GM12874 (cell line): Measurements from ENCODE around the gene VPS37C.

Source experiments
- TF ChIP-seq, protein P1 (sequence below): IDR thresholded peaks from 2 replicates; pipeline ENCODE4 v1.5.1; 2011; ENCODE audit warnings: low read depth, mild to moderate bottlenecking, control low read depth, low read length, moderate library complexity; ENCODE audit not compliant: insufficient read depth

The VPS37C gene

DNA sequence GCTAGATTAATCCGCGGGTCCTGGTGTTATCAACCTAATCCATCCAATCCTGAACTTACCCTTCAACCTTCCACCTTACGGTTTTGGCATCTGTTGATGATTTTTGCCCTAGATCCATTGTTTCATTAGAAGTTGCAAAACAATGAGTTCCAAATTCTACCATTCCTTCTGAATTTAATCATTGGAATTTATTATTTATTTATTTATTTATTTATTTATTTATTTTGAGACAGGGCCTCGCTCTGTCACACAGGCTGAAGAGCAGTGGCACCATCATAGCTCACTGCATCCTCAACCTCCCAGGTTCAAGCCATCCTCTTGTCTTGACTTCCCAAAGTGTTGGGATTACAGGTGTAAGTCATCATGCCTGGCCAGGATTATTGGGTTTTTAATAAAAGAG is 20.3 kb upstream of the VPS37C start:
- TF ChIP-seq, protein P1, sequence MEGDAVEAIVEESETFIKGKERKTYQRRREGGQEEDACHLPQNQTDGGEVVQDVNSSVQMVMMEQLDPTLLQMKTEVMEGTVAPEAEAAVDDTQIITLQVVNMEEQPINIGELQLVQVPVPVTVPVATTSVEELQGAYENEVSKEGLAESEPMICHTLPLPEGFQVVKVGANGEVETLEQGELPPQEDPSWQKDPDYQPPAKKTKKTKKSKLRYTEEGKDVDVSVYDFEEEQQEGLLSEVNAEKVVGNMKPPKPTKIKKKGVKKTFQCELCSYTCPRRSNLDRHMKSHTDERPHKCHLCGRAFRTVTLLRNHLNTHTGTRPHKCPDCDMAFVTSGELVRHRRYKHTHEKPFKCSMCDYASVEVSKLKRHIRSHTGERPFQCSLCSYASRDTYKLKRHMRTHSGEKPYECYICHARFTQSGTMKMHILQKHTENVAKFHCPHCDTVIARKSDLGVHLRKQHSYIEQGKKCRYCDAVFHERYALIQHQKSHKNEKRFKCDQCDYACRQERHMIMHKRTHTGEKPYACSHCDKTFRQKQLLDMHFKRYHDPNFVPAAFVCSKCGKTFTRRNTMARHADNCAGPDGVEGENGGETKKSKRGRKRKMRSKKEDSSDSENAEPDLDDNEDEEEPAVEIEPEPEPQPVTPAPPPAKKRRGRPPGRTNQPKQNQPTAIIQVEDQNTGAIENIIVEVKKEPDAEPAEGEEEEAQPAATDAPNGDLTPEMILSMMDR: no peak

DNA sequence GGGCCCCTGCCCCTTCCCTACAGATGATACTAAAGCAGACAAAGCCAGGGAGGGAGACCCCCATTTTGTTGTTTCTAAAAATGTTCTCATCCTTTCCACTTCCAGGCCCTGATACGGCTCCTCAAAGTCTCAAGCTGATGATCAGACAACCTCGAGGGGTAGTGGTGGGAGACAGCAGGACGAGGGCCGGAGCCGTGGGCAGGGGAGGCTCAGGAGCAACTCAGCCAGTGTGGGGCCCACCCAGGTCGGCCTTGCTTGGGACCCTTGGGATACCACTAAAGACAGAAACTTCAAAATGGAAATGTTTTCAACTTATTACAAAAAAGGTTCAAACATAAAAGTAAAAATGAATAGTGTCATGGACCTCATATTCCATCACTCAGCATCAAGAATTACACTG is 15.2 kb upstream of the VPS37C start:
- TF ChIP-seq, protein P1: no peak

DNA sequence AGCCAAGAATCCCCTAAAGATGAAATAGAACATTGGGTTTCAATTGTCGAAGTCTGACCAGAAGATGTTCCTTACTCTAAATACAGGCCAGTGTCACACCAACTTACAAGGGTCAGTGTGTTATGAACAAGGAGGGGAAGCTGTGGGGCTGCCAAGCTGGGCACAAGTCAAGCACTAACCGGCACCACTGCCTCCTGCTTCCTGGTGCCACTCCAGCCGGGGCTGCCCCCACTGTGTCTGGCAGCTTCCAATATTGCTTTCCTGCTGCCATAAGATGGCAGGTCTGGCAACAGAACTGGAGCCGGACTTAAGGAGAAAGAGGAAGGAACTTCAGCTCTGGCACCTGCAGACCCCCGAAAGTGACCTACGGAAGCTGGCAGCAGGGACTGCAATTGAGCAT is 13.7 kb upstream of the VPS37C start:
- TF ChIP-seq, protein P1: no peak

DNA sequence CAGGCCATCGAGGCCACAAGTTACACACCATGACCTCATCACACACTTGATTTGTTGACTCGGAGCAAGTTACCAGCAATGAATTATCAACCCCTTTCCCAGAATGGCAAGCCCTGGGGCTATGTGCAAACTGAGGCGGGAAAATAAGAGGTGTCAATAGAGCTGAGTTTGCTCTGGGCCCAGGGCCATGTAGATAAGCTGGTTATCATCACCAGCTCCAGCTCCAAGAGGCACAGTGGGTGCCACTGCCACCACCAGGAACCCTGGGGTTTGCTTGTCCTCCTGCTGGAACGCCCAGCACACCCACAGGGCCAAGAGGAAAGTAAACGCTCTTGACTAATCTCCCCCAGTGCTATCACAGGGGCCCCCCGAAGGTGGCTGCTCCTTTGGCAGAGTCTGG is 13.0 kb upstream of the VPS37C start:
- TF ChIP-seq, protein P1: no peak

DNA sequence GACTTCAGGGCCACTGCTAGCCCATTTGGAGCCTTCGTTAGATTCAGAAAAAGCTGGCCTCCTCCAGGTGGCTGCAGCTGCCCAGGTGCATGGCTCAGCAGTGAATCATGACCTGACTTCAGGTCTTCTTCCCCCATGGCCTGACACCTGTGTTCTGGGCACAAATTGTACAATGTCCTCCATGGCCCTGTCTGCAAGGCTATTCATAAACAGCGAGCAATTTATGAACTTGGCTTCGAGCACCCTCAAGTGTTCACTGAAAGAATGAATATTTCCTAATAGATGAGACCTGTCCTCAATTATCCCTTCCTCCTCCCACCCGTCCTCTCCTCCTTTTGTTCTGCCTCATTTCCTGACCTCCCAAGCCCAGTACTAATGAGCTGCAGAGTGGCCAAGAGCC is 12.2 kb upstream of the VPS37C start:
- TF ChIP-seq, protein P1: 0 out of 2 replicates have a peak, but pooled peaks have one; percentile 17

DNA sequence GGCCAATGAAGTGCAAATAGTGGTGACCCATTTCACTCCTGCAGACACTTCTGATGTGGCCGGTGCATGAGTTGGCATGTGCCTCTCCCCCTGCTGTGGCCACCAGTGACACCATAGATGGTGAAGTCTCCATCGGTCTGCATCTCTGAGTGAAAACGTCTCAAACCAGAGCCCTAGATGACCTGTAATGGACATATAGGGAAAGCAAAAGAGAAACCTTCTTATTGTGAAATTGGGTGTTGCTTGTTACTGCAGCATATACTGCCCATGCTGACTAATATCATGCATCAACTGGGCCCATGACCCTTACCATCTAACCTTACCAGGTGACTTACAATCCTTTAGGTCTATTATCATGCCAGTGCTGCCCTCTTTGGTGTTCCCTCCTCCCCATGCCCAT is 11.7 kb upstream of the VPS37C start:
- TF ChIP-seq, protein P1: no peak

DNA sequence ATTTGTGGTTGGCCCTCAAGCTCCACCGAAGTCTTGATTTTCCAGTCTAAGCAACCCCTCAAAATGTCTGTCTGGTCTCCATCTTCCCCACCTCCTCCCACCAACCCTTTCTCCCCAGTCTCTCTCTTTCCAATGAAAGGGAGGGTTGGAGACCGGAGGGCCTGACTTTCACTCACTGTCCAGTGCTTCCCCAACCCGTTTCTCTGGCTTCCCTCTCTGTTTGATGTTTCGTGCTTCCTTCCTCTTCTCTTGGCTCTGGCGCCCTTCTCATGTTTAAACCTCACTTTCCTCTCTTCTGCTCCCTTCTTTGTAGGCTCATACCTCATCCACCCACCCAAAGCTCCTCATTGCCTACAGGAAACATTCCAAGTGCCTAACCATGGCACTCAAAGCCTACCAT is 11.1 kb upstream of the VPS37C start:
- TF ChIP-seq, protein P1: no peak

DNA sequence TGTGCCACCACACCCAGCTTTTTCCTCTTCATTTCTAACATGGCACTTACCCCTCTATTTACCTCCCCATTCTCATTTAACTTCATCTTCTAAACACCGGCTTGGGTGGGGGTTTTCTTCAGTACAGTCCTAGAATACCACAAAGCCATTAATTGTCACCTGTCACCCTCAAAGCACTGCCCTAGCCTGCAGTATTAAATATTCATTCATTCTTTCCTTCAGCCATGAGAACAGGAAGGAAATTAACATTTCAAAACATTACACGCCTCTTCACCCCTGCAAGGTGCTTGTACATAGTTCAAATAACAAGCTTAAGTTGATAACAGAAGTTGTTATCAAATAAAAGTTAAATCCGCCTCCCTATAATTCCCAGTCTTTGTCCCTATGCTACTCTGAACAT is 10.7 kb upstream of the VPS37C start:
- TF ChIP-seq, protein P1: no peak
